Parathyroid adenoma (tissue), 2 donors: ENCODE data around the gene ATP2B2.

Experiments
- H2AFZ ChIP-seq: fragments of 300-600 bp; sonication (generic); one replicate; pipeline ENCODE4 v1.7.0; 2017; ENCODE audit warnings: antibody characterized with exemption, mild to moderate bottlenecking
- H3K27ac ChIP-seq: fragments of 300-600 bp; sonication (generic); one replicate; pipeline ENCODE4 v1.7.0; 2017
- H3K27me3 ChIP-seq: fragments of 300-600 bp; sonication (generic); one replicate; pipeline ENCODE4 v1.7.0; 2017; ENCODE audit warnings: low read length; ENCODE audit not compliant: control insufficient read depth, insufficient read depth
- H3K36me3 ChIP-seq: fragments of 300-600 bp; sonication (generic); one replicate; pipeline ENCODE4 v1.7.0; 2017; ENCODE audit warnings: low read length; ENCODE audit not compliant: control insufficient read depth, insufficient read depth
- H3K4me1 ChIP-seq: fragments of 300-600 bp; sonication (generic); one replicate; pipeline ENCODE4 v1.7.0; 2017; ENCODE audit warnings: control low read depth
- H3K4me2 ChIP-seq: fragments of 300-600 bp; sonication (generic); one replicate; pipeline ENCODE4 v1.7.0; 2017; ENCODE audit warnings: low read length
- H3K4me3 ChIP-seq: fragments of 300-600 bp; sonication (generic); one replicate; pipeline ENCODE4 v1.7.0; 2017; ENCODE audit warnings: low read depth, low read length
- H3K79me2 ChIP-seq: fragments of 300-600 bp; sonication (generic); one replicate; pipeline ENCODE4 v1.7.0; 2017; ENCODE audit warnings: control low read depth
- H3K9ac ChIP-seq: fragments of 300-600 bp; sonication (generic); one replicate; pipeline ENCODE4 v1.7.0; 2017; ENCODE audit warnings: mild to moderate bottlenecking
- H3K9me3 ChIP-seq: fragments of 300-600 bp; sonication (generic); one replicate; pipeline ENCODE4 v1.7.0; 2017; ENCODE audit warnings: low read length; ENCODE audit not compliant: control insufficient read depth
- TF ChIP-seq, protein P1 (sequence below): fragments of 300-600 bp; sonication (generic); IDR thresholded peaks from one replicate; pipeline ENCODE4 v1.7.0; 2017; ENCODE audit warnings: antibody characterized with exemption, mild to moderate bottlenecking
- donor health status: primary hyperparathyroidism.

ATP2B2 gene

DNA sequence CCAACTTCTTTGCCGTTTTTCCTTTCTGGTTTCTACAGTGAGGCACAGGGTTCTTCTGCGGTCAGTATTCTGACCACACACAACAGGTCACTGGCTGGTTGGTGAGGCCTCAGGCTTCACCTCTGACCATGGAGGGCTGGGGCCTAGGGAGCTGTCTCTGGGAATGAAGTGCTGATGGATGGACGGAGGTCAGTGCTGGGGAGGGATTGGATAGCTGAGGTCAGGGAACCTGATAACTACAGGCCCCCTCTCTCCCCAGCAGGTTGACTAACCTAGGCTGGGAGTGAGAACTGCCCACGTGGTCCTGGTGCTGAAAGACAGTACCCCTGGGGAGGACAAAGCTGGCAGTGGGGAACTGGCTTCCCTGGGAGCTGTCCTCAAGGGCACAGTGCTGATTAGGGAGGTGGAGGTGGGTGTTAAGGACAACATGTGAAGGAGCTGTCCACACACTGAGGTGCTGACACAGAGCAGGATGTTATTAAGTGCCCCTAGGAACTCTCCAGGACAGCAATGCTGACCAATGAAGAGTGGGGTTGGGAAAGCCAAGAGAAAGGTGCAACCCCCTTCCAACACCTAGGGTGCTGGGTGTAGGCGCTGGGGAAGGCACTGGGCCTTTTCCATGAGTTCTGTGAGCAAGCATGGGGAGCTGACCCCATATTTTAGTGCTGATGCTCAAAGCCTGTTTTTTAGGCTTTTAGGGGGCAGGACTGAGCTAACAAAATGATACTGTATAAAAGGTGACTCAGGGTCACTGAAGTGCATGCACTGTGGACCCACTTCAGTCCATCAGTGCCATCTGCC lies 45.2 kb downstream of the ATP2B2 start:
- H3K4me1 ChIP-seq: no peaks in the 10 kb centered on the region
- no peak overlapping the region for H3K4me2 ChIP-seq
- no peaks in the 10 kb centered on the region for H3K9me3 ChIP-seq
- H2AFZ ChIP-seq: no peak overlapping the region
- H3K9ac ChIP-seq: no peak overlapping the region
- no peaks in the 10 kb centered on the region for H3K79me2 ChIP-seq
- H3K4me3 ChIP-seq: no peak overlapping the region
- no peaks in the 10 kb centered on the region for H3K27me3 ChIP-seq
- no peak overlapping the region for H3K27ac ChIP-seq
- no peaks in the 10 kb centered on the region for H3K36me3 ChIP-seq
- TF ChIP-seq, protein P1, sequence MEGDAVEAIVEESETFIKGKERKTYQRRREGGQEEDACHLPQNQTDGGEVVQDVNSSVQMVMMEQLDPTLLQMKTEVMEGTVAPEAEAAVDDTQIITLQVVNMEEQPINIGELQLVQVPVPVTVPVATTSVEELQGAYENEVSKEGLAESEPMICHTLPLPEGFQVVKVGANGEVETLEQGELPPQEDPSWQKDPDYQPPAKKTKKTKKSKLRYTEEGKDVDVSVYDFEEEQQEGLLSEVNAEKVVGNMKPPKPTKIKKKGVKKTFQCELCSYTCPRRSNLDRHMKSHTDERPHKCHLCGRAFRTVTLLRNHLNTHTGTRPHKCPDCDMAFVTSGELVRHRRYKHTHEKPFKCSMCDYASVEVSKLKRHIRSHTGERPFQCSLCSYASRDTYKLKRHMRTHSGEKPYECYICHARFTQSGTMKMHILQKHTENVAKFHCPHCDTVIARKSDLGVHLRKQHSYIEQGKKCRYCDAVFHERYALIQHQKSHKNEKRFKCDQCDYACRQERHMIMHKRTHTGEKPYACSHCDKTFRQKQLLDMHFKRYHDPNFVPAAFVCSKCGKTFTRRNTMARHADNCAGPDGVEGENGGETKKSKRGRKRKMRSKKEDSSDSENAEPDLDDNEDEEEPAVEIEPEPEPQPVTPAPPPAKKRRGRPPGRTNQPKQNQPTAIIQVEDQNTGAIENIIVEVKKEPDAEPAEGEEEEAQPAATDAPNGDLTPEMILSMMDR: no peak

DNA sequence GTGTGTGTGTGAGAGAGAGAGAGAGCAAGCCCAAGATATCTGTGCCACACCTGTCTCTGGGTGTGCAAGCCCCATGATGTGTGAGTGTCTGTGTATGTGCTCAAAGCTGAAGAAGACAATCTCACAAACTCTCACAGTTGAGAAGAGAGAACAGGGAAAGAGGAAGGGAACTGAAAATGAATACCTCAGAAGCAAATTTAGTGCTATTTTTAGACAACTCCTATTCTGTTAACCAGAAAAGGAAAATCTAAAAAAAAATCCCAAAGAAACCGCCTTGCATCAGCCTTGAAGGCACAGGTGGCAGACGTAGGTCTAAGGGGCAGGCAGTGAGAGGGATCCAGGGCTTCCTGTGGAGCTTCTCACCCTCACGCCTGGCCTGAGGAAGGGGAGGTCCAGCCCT lies 47.8 kb downstream of the ATP2B2 start:
- H3K79me2 ChIP-seq: no peaks in the 10 kb centered on the region
- H3K9ac ChIP-seq: no peak overlapping the region
- H3K9me3 ChIP-seq: no peaks in the 10 kb centered on the region
- TF ChIP-seq, protein P1: no peak
- H2AFZ ChIP-seq: no peak overlapping the region
- no peak overlapping the region for H3K27ac ChIP-seq
- no peak overlapping the region for H3K4me2 ChIP-seq
- no peaks in the 10 kb centered on the region for H3K4me1 ChIP-seq
- H3K27me3 ChIP-seq: no peaks in the 10 kb centered on the region
- H3K36me3 ChIP-seq: no peaks in the 10 kb centered on the region
- H3K4me3 ChIP-seq: no peak overlapping the region

DNA sequence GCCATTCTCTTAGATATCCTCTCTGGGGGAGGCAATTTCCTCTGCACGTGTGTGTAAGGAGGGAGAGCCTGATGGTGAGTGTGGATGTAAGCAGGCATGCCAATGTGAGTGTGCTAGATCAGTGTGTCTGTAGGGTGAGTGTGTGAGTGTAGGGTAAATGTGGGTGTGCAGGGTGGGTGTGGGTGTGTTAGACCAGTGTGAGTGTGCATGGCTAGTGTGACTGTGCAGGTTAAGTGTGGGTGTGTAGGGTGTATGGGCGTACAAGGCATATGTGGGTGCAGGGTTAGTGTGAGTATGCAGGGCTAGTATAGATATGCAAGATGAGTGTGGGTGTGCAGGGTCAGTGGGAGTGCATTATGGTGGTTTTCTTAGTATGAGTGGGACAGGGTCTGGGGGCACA lies 48.4 kb downstream of the ATP2B2 start:
- Histone ChIP-seq H3K4me1 (no peaks in the 10 kb centered on the region), H3K27me3 (no peaks in the 10 kb centered on the region), H3K9me3 (no peaks in the 10 kb centered on the region), H3K4me2 (no peak overlapping the region), H3K9ac (no peak overlapping the region), H3K4me3 (no peak overlapping the region), H3K79me2 (no peaks in the 10 kb centered on the region), H3K36me3 (no peaks in the 10 kb centered on the region), H2AFZ (no peak overlapping the region), H3K27ac (no peak overlapping the region)
- TF ChIP-seq, protein P1: no peak

DNA sequence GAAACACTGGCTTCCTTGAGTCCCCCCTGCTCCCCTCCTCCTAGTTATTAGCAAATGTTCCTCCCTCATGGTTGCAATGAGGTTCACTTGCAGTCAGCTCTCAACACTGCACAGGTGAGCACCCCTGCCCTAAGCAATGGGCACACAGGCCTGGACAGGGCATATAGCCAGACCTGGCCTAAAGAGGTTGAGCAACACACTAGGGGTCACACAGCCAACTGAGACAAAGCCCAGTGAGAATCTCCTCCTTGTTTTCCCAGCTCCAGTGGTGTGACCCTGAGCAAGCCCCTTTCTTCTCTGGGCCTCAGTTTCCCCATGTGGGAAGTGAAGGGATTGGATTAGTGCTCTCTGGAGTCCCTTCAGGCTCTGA lies 49.9 kb downstream of the ATP2B2 start:
- H3K36me3 ChIP-seq: no peaks in the 10 kb centered on the region
- H3K9ac ChIP-seq: no peak overlapping the region
- H3K27me3 ChIP-seq: no peaks in the 10 kb centered on the region
- no peak overlapping the region for H3K27ac ChIP-seq
- H3K79me2 ChIP-seq: no peaks in the 10 kb centered on the region
- H2AFZ ChIP-seq: no peak overlapping the region
- no peak overlapping the region for H3K4me3 ChIP-seq
- H3K9me3 ChIP-seq: no peaks in the 10 kb centered on the region
- no peak overlapping the region for H3K4me2 ChIP-seq
- TF ChIP-seq, protein P1: no peak
- H3K4me1 ChIP-seq: no peaks in the 10 kb centered on the region
